Forelimb muscle (tissue), 1 donor: ENCODE measurements around the gene PARP1. TPM values are rescaled to one million over a fixed set of nuclear protein-coding genes. Genes with fewer than 3 reads are reported as not detected.

Experiments used
- DNase-seq: peaks from one replicate; pipeline ENCODE4 v3.0.0-alpha.2; 2013; ENCODE audit warnings: low read depth
- polyA plus RNA-seq: library from polyadenylated mRNA; unstranded; fragments of 120-200 nt; gene quantifications from one replicate; pipeline ENCODE4 v1.2.1, GENCODE V29; 2013; ENCODE audit not compliant: insufficient read length

Gene PARP1
- polyA plus RNA-seq, 1 donor: 95.9 TPM

- DNase-seq: no peak
Measured at GRCh38 chr1:226406401-226406881, 1.5 kb downstream of the PARP1 start.

DNA sequence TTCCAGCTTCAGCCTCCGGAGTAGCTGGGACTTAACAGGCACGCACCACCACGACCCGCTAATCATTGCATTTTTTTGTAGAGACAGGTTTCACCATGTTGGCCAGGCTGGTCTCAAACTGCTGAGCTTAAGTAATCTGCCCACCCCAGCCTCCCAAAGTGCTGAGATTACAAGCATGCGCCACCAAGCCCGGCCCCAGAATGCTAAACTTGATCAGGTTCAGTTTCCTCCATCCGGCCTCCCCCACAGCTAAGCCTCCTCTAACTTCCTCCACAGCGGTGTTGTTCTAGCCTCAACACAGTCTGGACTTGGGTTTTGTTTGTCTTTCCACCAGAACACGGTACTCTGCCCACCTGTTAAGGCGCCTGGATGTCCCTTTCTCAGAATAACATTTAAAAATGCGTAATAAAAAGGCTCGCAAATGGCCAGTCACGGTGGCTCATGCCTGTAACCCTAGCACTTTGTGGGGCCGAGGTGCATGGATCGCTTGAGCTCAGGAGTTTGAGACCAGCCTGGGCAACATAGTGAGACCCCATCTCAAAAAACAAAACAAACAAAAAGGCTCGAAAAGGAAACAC is 2.4 kb downstream of the PARP1 start:
- no peak for DNase-seq

GRCh38 chr1:226404904-226405222 is 3.0 kb downstream of the PARP1 start:
- no peak for DNase-seq

- DNase-seq: no peak
Measured at GRCh38 chr1:226404063-226404903, 3.6 kb downstream of the PARP1 start.

DNA sequence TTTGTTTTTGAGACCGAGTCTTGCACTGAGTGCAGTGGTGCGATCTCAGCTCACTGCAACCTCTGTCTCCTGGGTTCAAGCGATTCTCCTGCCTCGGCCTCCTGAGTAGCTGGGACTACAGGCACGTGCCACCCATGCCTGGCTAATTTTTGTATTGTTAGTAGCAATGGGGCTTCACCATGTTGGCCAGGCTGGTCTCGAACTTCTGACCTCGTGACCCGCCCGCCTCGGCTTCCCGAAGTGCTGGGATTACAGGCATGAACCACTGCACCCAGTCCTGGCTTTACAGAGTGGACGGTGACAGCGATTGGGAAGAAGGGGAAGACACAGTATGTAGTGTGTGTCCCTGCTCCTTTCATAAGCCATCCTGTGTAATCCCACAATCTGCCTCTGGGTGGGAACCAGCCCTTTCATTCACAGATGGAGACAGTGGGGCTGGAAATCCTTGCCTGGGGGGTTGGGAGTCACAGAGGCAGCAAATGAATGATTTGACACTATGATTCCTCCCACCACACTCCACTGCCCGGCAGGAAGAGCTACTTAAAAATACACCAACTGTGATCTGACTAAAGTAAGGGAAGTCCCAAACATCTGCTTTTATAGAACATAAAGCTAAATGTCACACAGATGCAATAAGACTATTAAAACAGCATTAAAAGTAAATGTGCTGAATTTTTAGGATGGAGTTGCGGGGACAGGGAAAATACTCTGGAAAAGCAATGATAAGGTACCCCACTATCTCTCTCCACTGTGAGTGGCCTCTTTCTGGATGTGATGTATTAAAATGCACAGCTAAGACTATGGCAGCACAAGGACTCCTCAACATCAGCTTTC is 4.5 kb downstream of the PARP1 start:
- DNase-seq: no peak

- DNase-seq: no peak
Measured at GRCh38 chr1:226402739-226403165, 5.1 kb downstream of the PARP1 start.

GRCh38 chr1:226401355-226402303 is 6.3 kb downstream of the PARP1 start:
- no peak for DNase-seq

DNA sequence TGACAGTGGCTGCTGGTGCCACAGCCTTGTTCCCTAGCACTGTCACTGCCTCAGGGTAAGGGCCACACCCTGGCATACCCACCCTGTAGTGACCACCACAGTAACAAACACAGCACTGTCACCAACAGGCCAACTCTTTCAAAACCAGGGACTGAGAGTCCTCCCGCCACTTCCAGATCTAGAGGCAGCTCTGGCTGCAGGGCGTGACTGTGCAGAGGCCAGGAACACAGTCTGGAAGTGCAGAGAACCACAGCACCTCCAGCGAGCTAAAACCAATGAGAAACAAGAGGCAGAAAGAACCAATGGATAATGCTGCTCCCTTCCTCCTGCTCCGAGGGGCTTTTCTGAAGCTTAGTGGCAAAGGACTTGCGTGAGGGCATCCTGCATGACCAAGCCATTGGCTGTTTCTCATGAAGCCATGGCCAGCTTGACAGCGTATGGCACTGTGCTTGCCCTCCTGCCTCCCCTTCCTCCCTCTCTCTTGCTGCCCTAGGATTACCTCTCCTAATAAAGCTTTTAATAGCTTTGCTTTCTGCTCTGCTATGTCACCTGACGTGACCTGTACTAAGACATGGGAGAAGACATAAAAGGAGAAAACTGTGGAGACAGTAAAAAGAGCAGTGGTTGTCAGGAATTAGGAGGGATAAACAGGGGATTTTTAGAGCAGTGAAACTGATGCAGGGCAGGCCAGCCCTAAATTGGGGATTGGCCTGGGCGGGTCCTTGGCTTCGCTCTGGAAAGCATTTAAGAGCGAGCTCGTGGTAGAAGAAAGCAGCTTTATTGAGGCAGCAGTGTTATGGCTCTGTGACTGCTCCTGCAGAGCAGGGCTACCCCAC is 7.2 kb downstream of the PARP1 start:
- no peak for DNase-seq

GRCh38 chr1:226397955-226398636 is 9.8 kb downstream of the PARP1 start:
- no peak for DNase-seq

DNA sequence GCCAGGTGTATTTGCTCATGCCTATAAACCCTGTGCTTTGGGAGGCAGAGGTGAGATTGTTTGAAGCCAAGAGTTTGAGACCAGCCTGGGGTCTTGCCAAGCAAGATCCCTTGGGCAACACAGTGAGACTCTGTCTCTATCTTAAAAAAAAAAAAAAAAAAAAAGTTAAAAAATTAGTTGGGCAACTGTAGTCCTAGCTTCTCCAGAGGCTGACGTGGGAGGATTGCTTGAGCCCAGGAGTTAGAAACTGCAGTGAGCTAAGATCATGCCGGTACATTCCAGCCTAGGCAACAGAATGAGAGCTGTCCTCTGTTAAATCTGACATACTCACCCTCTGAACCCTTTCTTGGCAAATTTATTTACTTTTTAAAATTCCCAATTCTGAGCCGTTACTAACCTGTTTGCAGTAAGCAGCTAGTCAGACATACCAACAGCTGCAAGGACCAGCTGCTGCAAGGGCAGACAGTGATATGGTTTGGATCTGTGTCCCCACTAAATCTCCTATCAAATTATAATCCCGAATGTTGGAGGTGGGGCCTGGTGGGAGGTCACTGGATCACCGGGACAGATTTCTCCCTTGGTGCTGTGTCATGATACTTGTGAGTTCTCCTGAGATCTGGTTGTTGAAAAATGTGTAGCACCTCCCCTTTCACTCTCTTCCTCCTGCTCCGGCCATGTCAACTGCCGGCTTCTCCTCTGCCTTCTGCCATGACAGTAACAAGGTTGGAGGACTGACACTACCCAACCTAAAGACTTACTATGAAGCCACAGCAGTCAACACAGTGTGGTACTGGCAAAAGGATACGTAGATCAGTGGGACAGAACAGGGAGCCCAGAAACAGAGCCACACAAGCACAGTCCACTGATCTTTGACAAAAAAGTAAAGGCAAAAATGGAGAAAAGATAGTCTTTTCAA is 10.6 kb downstream of the PARP1 start:
- no peak for DNase-seq

- DNase-seq: no peak
Measured at GRCh38 chr1:226395753-226396152, 12.1 kb downstream of the PARP1 start.

DNA sequence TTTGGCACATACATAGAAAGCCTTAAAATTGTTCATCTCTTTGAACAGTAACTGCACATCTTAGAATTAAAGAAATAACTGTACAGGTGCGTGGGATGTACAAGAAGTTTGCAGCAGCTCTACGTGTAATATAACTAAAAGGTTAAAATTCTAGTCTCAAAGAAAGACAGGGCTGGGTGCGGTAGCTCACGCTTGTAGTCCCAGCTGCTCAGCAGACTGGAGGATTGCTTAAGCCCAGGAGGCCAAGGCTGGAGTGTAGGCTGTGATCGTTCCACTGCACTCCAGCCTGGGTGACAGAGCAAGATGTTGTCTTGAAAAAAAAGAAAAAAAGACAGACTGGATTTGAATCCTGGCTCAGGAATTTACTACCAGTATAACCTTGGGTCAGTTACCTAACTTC is 13.4 kb downstream of the PARP1 start:
- no peak for DNase-seq

DNA sequence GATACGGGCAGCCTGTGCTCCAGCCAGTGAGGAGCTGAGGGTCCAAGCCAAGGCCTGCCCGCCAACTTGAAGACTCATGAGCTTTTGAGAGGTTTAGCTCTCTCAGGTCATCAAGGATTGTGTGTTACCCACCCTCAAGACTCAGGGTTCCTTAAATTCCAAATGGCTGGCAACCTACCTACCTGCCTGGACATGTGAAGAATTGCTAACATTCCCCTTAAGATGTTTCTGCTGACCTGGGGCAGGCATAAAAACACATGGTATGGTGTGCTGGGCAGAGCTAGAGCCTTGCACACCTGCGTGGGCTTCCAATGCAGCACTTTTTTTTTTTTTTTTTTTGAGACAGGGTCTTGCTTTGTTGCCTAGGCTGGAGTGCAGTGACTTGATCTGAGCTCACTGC is 17.2 kb downstream of the PARP1 start:
- no peak for DNase-seq

DNA sequence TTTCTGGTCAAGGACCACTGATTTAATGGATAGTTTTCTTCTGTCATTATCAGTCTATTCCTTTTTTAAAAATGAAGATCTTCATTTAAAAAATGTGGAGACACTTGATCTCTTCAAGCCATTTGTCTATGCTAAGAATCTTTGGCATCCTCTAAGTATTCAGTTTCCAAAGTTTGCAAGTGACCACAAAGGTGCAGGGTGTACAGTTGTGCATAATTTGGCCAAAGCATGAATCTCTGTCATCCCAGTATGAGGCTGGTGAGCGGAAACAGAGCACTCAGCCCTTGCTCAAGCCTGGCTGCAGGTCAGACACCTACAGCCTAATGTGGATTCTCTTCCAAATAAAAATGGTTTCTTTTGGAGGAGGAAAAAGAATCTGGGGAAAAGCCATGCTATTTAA is 19.8 kb downstream of the PARP1 start:
- no peak for DNase-seq

GRCh38 chr1:226384717-226385116 is 23.2 kb downstream of the PARP1 start:
- no peak for DNase-seq

DNA sequence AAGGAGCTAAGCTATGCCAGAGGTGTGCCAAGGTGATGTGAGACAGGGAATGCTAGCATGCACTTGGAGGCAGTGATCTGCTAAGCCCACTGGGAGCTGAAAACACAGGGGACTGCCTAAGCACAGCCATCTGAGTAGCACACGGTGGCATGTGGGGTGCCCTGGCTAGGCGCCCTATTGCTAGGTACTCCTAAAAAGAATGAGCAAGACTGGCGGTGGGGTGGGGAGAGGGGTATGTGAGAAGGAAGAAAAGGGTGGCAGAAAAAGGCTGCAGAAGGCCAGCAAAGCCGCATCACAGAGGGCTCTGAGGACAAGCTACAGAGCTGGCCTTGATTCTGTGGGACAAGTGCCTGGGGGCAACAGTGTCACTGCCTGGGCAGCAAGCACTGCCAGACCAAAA is 23.9 kb downstream of the PARP1 start:
- DNase-seq: no peak

GRCh38 chr1:226382030-226382429 is 25.9 kb downstream of the PARP1 start:
- DNase-seq: no peak

GRCh38 chr1:226381226-226381998 is 26.5 kb downstream of the PARP1 start:
- DNase-seq: no peak
